Suppressor macrophage (primary cell): ENCODE data around the gene EFCAB9.
"Not testable (repeated sequence)": the region's sequence is repeated elsewhere in the genome, so short reads cannot be mapped to it uniquely, and the experiment has no call there.

Experiments
- DNase-seq, 4 experiments: peaks; one replicate each; pipeline ENCODE4 v3.0.0-alpha.2; 2020 to 2022
- total RNA-seq, 17 experiments: gene quantifications; one replicate each; lab custom pipeline; 2026; ENCODE audit warnings: mixed read lengths in 6 of 17, inconsistent platforms in 3 of 17; lab: John Stamatoyannopoulos, UW

Gene EFCAB9
- total RNA-seq = 0 to 0.22 (median 0) reads per million in 17 experiments

DNA sequence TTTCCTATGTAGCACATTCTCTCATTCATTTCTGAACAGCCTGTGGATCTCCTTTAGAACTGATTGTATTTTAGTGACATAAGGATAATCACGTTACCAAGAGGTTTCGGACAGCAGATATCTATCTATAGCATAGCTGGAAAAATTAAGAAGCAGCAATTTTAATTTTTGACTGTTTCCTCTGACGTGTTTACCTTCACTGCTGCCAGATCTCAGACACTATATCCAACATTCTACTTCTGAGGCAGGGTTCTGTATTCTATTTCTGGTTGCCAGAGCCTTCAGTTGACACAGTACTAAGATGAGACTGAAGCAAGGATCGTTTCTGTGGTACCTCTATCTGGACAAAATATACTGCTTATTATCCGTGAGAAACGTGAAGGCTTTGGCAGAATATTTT lies at the start of gene EFCAB9:
TSS of gene EFCAB9 (plus strand) at position 301 of the 400 bp plus-strand sequence. CDS start at position 302, 1 bp downstream.
- no peak for DNase-seq

- no peak for DNase-seq
Observed at GRCh38 chr5:172144291-172144815, 49.6 kb upstream of the EFCAB9 start.

- DNase-seq = no peak
Observed at GRCh38 chr5:172144931-172145869, 48.8 kb upstream of the EFCAB9 start.

DNA sequence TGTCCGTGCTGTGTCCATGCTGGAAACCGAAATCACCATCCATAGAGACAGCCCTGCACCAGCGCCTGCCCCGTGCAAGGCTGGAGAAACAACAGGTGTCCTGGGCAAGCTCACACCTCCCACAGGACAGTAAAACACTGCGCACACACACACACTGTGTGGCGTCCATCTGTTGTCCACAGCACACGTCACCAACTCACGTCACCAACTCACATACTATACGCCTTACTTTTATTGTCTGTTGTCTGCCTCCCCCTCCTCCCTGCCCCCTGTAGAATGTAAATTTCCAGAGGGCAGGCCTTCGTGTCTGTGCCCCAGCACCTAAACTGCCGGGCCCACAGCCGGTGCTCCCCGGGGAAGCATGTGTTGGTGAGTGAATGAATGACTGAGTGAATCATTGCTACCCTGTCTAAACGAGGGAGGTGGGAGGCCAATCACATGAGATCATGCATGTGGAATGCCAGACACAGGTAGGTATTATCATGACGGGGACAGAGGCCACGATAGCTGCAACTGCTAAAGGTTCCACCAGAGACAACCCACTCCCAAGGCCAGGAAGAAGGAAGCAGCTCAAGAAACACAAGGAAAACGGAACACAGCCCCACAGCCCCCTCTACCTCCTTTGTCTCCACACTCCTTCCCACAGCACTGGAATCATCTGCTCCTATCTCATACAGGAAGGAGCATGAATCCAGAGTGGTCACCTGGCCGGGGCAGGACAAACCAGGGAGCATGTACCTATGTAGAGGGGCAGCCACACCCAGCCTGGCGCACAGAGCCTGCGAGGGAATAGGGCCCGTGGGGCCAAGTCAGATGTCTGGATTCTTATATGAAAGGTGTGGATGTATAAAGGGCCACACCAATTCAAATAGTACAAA lies 47.9 kb upstream of the EFCAB9 start:
- no peak for DNase-seq

- DNase-seq = no peak
Observed at GRCh38 chr5:172146748-172147092, 47.3 kb upstream of the EFCAB9 start.

- DNase-seq = no peak
Observed at GRCh38 chr5:172147857-172148256, 46.1 kb upstream of the EFCAB9 start.

DNA sequence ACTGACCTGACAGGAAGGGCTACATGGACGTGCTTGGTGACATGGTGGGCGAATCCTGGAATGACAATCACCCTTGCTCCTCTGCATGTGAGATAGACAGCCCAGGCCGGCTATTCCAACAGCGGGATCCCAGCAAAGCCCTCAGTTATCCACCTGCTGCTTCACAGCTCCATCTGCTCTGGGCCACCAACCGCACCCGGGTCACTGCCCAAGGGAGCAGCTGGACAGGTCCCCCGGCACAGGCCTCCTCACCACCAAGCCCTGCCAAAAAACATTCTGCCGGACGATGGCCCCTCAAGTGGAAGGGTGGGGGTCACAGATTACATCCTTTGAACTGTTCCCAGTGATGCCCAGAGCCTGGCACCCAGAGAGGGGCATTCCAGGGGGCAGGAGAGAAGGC lies 45.6 kb upstream of the EFCAB9 start:
- no peak for DNase-seq

- DNase-seq = peak in 3 of 4 experiments; percentile 28 to 45 (median 39)
Observed at GRCh38 chr5:172149073-172149472, 44.9 kb upstream of the EFCAB9 start.

GRCh38 chr5:172149481-172149880 lies 44.5 kb upstream of the EFCAB9 start:
- not testable (repeated sequence) for DNase-seq

DNA sequence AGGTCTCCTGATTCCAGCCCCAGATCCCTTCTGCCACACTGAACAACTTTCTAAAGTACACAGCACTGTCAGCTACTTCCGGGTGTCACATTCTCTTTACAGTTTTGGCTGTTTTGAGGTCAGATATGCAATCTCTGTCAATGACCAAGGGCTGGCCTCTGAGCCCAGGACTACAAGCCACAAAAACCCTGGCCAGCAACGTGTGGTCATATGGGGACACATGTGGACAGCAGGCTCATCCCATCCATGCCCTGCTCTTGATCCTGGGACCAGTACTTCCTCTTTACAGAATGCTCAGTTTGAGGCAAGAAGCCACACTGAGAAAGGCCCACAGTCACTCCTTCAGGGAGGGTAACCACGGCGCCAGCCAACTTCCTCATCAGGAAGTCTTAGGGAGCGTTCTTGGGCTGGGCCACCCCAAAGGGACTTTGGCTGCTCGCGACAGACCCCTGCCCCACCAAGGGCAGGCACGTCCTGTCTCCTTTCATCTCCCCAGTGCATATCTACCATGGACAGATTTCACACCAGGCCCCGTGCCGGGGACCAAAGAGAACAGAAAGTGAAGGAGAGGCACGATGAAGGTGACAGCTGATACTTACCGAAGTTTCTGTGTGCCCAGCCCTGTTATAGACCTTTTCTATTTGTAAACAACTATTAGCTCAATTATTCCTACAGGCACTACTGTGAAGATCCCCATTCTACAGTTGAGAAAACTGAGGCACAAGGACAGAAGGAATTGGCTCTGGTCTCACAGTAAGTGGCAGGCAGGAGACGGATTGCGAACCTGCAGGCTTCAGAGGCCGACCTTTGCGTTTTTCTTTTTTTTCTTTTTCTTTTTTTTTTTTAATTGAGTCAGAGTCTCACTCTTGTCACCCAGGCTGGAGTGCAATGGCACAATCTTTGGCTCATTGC lies 43.2 kb upstream of the EFCAB9 start:
- peak; percentile 95 to 99 (median 96) for DNase-seq

GRCh38 chr5:172151661-172152210 lies 42.2 kb upstream of the EFCAB9 start:
- peak in 2 of 4 experiments; percentile 29 to 37 for DNase-seq

DNA sequence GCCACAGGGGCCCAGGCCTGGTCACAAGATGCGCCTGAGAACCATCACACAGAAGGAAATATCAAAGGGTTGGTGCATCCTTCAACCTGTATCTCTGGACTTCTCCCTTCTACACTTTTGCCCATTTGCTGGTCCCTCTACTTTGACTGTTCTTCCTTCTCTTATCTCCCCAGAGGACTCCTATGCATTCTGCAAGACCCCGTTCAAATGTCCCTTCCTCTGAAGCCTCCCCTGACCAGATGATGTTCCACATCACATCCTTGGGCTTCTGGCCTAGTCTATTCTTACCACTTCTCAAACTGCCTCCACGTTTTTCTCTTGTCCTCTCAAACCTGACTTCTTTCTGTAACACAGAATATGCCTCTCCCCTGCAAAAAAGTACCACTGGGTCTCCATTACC lies 40.3 kb upstream of the EFCAB9 start:
- DNase-seq = no peak

GRCh38 chr5:172155101-172155500 lies 38.9 kb upstream of the EFCAB9 start:
- not testable (repeated sequence) for DNase-seq

DNA sequence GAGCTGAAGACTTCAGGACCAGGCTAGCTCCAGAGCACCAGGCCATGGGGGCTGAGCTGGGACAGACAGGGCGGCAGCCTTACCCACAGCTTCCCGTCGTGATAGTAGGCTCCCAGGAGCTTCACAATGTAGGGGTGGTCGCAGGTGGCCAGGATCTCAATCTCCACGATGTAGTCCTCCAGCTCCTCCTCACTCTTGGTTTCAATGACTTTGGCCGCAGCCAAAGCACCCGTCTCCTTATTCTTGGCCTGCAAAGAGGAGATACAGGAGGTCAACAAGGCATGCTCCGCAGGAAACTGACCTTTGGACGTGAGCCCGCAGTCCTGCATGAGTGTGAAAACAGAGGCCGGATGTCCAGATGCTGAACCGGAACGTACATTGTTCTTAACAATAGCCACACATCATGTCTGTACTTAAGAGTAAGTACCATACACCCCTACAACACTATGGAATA lies 37.4 kb upstream of the EFCAB9 start:
- no peak for DNase-seq

DNA sequence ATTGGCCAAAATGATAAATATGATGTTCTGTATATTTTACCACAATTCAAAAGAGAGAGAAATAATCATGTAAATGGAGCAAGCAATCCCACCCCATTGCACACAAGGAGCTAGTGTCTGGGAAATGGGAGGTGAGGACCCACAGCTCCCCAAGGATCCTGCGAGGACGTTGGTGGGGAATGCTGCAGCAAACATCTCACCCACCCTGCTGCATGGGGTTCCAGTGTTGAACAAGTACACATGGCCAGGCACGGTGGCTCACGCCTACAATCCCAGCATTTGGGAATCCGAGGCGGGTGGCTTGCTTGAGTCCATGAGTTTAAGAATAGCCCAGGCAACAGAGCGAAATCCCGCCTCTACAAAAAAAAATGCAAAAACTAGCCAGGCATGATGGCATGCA lies 35.0 kb upstream of the EFCAB9 start:
- no peak for DNase-seq

DNA sequence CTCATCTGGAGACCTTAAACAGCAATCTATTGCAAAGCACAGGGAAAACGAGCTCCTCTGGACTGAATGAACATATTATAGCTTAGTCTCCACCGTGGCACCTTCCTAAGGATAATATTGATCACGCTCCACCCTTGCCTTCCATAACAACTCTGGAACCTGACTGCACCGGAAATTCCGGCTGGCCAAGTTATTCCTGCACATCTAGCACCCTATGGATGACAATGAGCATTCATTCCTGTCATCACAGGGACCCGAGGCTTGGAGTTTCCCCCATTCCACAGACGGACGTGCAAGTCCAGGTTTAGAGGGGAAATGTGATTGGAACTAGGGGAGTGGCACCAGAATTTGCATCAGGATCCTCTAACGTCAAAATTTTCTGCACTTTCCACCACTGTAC lies 33.5 kb upstream of the EFCAB9 start:
- DNase-seq = no peak

DNA sequence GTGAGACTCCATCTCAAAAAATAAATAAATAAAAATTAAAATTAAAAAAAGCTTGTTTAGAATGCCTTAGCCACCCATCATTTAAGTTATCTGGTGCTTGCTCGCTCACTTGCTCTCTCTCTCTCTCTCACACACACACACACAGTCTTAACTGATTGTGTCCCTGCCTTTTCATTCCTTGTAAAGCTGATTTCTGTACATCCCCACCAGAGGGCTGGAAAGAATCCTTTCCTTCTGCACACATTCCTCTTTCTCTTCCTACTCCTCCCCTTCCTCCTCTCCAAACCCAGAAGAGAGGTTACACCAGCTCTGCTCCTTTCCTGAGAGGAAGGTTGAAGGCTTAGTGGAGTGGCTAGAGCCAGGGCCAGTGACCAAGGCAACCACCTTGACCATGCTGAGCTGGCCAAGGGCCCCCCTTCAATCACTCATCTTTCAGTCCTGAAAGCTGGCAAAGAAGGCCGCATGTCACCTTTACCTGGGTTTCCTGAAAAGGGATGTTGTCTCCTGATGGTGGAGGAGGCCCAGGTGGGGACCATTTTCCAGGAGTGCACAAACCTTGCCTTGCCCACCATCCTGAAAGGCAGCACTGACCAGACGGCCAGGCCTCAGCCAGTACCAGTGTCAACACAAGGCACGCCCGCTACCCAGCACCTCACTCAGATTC lies 31.5 kb upstream of the EFCAB9 start:
- DNase-seq = peak in 1 of 4 experiments; percentile 35

- DNase-seq = no peak
Observed at GRCh38 chr5:172162987-172163343, 31.0 kb upstream of the EFCAB9 start.

DNA sequence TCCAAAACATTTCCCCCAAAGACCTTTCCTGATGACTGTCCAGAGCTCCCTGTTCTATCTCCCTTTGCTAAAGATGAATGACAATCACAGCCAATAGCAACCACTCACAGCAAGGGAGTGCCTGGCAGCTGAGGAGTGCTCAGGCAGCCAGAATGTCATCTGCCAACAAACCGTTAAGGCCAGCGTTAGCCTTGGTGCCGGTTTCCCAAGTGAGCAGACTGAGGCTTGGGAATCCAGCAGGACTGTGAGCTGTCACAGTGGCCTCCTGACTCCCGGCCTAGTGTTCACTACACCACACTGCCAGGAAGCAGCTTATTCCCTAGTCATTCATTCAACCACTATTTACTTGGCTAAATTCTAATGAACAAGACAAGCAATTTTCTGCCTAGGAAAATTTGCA lies 30.6 kb upstream of the EFCAB9 start:
- no peak for DNase-seq

DNA sequence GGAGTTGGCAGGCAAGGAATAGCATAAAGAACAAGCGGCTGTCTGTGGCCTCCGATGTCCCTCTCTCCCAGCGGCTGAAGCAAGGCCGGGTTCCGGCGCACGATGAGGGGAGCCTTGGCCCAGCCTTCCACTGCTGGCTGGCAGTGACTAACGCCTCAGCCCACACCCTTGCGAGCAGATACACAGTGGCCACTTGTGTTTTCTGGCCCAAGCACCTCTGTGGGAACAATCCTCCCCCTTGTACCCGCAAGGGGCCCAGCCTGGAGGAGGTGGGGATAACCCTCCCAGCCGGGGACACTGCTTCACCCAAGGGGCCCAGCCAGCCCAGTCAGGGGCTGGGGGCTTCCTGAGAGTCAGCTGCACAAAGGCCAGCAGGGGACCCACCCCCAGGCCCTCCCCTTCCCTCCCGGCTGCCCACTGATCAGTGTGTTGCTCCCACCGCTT lies 29.2 kb upstream of the EFCAB9 start:
- DNase-seq = no peak

GRCh38 chr5:172165465-172165864 lies 28.5 kb upstream of the EFCAB9 start:
- DNase-seq = no peak
